Fibroblast of mammary gland (primary cell): Measurements from ENCODE around the gene SFI1.
"Not testable (repeated sequence)": the region's sequence is repeated elsewhere in the genome, so short reads cannot be mapped to it uniquely, and the experiment has no call there.

ENCODE experiments used
- DNase-seq: peaks from one replicate; pipeline ENCODE4 v3.0.0-alpha.2; 2010; ENCODE audit warnings: low read depth
- H3K4me3 ChIP-seq: 2 replicates; pipeline ENCODE4 v1.5.1; 2011; ENCODE audit warnings: low read depth, mild to moderate bottlenecking, low read length, moderate library complexity; ENCODE audit not compliant: control insufficient read depth
- CTCF ChIP-seq: conservative IDR thresholded peaks from 2 replicates; pipeline ENCODE4 v1.5.1; 2011; ENCODE audit warnings: low read depth, low read length, inconsistent platforms; ENCODE audit not compliant: control insufficient read depth, insufficient read depth

The SFI1 gene

DNA sequence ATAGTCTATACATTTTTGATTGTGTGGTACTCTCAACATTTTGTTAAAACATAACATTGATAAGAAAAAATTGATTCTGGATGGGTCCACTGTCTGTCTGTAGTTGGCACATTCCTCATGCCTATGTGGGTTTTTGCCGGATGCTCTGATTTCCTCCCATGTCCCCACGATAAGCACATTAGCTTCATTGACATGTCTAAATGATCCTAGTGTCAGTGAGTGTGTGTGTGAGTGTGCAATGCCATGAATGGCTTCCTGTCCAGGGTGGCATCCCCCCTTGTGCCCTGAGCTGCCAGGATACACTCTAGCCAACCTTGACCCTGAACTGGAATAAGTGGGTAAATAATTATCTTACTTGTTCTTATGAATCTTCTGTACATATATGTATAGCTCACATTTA lies 5.4 kb downstream of the SFI1 start:
- TF ChIP-seq CTCF = no peak
- no peak for DNase-seq
- no peak overlapping the region for H3K4me3 ChIP-seq

- TF ChIP-seq CTCF = no peak
- H3K4me3 ChIP-seq = no peak overlapping the region
- DNase-seq = no peak
These were observed 7.1 kb downstream of the SFI1 start for GRCh38 chr22:31503211-31503964.

GRCh38 chr22:31504282-31504681 lies 7.9 kb downstream of the SFI1 start:
- no peak for TF ChIP-seq CTCF
- H3K4me3 ChIP-seq = no peak overlapping the region
- peak; percentile 55 for DNase-seq

- DNase-seq, H3K4me3 ChIP-seq: not testable (repeated sequence)
These were observed 11.2 kb downstream of the SFI1 start for GRCh38 chr22:31507517-31507916.

DNA sequence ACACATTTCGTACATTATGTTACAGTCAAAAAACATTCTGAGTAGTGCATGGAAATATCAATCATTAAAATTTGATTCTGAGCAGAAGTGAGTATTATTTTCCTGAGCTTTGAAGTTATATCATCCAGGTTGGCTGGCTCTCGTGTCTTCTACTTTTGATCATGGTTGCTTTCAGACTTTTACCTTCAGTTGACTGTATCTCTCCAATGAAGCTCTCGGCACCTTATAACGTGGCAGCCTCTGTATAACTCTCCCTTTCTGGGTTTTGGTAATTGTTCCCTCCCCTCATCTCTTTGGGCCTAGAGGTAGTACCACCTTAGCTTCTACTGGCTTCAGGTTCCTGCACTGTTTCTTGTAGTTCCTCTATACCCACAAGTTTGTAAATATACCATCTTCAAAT lies 12.2 kb downstream of the SFI1 start:
- DNase-seq = no peak
- no peak overlapping the region for H3K4me3 ChIP-seq
- TF ChIP-seq CTCF = no peak

- DNase-seq = peak; percentile 35
- H3K4me3 ChIP-seq = no peak overlapping the region
- no peak for TF ChIP-seq CTCF
These were observed 12.9 kb downstream of the SFI1 start for GRCh38 chr22:31509061-31509762.

- no peak for TF ChIP-seq CTCF
- no peak overlapping the region for H3K4me3 ChIP-seq
- DNase-seq = no peak
These were observed 23.7 kb downstream of the SFI1 start for GRCh38 chr22:31520051-31520450.

GRCh38 chr22:31524132-31524531 lies 27.8 kb downstream of the SFI1 start:
- not testable (repeated sequence) for H3K4me3 ChIP-seq, DNase-seq
